ENCODE results near the gene PPP4R1.

DNA sequence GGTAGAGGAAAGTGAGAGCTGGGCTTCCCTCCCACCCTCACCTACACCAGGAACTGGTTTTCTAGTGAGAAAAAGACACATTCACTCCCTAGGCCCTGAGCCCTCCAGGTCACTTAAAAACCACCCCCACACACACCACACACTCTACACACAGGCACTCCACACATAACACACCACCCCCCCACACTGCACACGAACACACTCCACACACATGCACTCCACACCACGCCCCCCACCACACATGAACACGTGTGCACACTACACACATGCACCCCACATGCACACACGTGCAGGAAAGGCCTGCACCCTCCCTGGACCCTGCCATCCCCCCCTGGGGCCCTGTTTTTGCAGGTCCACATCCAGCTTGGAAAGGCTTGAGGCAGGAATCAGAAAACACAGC lies 71.4 kb downstream of the PPP4R1 start:
- no peak for TF ChIP-seq POLR2AphosphoS5 (IDR thresholded peaks at IDR 0.05)
- TF ChIP-seq, protein P1, sequence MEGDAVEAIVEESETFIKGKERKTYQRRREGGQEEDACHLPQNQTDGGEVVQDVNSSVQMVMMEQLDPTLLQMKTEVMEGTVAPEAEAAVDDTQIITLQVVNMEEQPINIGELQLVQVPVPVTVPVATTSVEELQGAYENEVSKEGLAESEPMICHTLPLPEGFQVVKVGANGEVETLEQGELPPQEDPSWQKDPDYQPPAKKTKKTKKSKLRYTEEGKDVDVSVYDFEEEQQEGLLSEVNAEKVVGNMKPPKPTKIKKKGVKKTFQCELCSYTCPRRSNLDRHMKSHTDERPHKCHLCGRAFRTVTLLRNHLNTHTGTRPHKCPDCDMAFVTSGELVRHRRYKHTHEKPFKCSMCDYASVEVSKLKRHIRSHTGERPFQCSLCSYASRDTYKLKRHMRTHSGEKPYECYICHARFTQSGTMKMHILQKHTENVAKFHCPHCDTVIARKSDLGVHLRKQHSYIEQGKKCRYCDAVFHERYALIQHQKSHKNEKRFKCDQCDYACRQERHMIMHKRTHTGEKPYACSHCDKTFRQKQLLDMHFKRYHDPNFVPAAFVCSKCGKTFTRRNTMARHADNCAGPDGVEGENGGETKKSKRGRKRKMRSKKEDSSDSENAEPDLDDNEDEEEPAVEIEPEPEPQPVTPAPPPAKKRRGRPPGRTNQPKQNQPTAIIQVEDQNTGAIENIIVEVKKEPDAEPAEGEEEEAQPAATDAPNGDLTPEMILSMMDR (IDR thresholded peaks at IDR 0.05): no peak
